Endothelial cell of umbilical vein (primary cell): Measurements from ENCODE around the gene EP300. TPM values are rescaled to one million over a fixed set of nuclear protein-coding genes. Genes with fewer than 3 reads are reported as not detected.
"Not testable (repeated sequence)": the region's sequence is repeated elsewhere in the genome, so short reads cannot be mapped to it uniquely, and the experiment has no call there.

Source experiments
- BruUV-seq: library from RNA; stranded (reverse); fragments of 400-500 nt; replicated peaks from 2 replicates; lab custom pipeline; 2021; lab: Mats Ljungman, UMichigan
- CTCF ChIA-PET: fragments of 300-600, 350-600 bp; sonication (Branson Sonifier 250); formaldehyde crosslinking; loops from one replicate; lab custom pipeline; 2021; ENCODE audit warnings: antibody characterized with exemption, inconsistent platforms; lab: Charles Lee
- POLR2A ChIA-PET: fragments of 300-600, 350-600 bp; sonication (Branson Sonifier 250); formaldehyde crosslinking; loops from one replicate; lab custom pipeline; 2021; ENCODE audit warnings: antibody characterized with exemption, inconsistent platforms; lab: Charles Lee
- DNase-seq: peaks from one replicate; pipeline ENCODE4 v3.0.0-alpha.2; 2011; ENCODE audit warnings: low read depth, low spot score
- FAIRE-seq: peaks from 2 replicates; lab custom pipeline; 2011; peaks lifted over from hg19 to GRCh38; lab: Jason Lieb, UNC
- H2AFZ ChIP-seq: 2 replicates; pipeline ENCODE4 v1.6.0; 2012; ENCODE audit warnings: low read depth, low read length, control low read depth, inconsistent platforms
- H3K27ac ChIP-seq: 2 replicates; pipeline ENCODE4 v1.5.1; 2011; ENCODE audit warnings: low read depth, mild to moderate bottlenecking, control low read depth, low read length, moderate library complexity; ENCODE audit not compliant: insufficient read depth
- H3K27me3 ChIP-seq, 2 experiments: 2 replicates each; pipeline versions ENCODE4 v1.6.0 to v1.6.1; 2011; ENCODE audit warnings: low read length in 2 of 2, mixed read lengths in 1 of 2; ENCODE audit not compliant: control insufficient read depth in 2 of 2, insufficient read depth in 2 of 2
- H3K36me3 ChIP-seq, 2 experiments: 2 replicates in 1 of 2; 3 replicates in 1 of 2; pipeline ENCODE4 v1.5.1; 2011; ENCODE audit warnings: low read length in 2 of 2, mild to moderate bottlenecking in 1 of 2, moderate library complexity in 1 of 2; ENCODE audit not compliant: control insufficient read depth in 2 of 2, insufficient read depth in 2 of 2; ENCODE audit errors: extremely low read depth in 1 of 2
- H3K4me1 ChIP-seq: 3 replicates; pipeline ENCODE4 v1.5.1; 2011; ENCODE audit warnings: mild to moderate bottlenecking, low read length; ENCODE audit not compliant: control insufficient read depth, insufficient read depth; ENCODE audit errors: extremely low read depth
- H3K4me2 ChIP-seq: 2 replicates; pipeline ENCODE4 v1.6.1; 2011; ENCODE audit warnings: low read length, control low read depth, mixed read lengths; ENCODE audit not compliant: insufficient read depth
- H3K4me3 ChIP-seq, 3 experiments: fragments of 200-600 bp in 1 of 3; sonication (generic), shearing (Covaris generic) in 1 of 3; replicated peaks in 1 of 3; 2 replicates each; pipeline ENCODE4 v1.5.1; 2011 to 2016; ENCODE audit warnings: control low read depth in 3 of 3, low read length in 3 of 3, mild to moderate bottlenecking in 2 of 3, inconsistent platforms in 1 of 3, low read depth in 1 of 3, moderate library complexity in 1 of 3; ENCODE audit not compliant: insufficient read depth in 1 of 3
- H3K79me2 ChIP-seq: 2 replicates; pipeline ENCODE4 v1.6.0; 2012; ENCODE audit warnings: low read length, inconsistent platforms; ENCODE audit not compliant: control insufficient read depth, insufficient read depth
- H3K9ac ChIP-seq: replicated peaks from 2 replicates; pipeline ENCODE3; 2011; ENCODE audit warnings: low read length, control low read depth; ENCODE audit not compliant: insufficient read depth; ENCODE audit errors: extremely low read depth
- H3K9me1 ChIP-seq: replicated peaks from 3 replicates; pipeline ENCODE4 v1.6.0; 2011; ENCODE audit warnings: mild to moderate bottlenecking, low read length; ENCODE audit not compliant: control insufficient read depth, insufficient read depth; ENCODE audit errors: extremely low read depth
- H3K9me3 ChIP-seq: replicated peaks from 2 replicates; pipeline ENCODE4 v1.5.1; 2012; ENCODE audit warnings: low read length, inconsistent platforms; ENCODE audit not compliant: control insufficient read depth, insufficient read depth
- H4K20me1 ChIP-seq: replicated peaks from 2 replicates; pipeline ENCODE3; 2011; ENCODE audit warnings: mild to moderate bottlenecking, low read length; ENCODE audit not compliant: control insufficient read depth, insufficient read depth; ENCODE audit errors: extremely low read depth
- CTCF ChIP-seq, 2 donors: IDR thresholded peaks; 1 replicate in 1 of 2; 2 replicates in 1 of 2; pipeline ENCODE4 v1.5.1; 2011; ENCODE audit warnings: low read length in 2 of 2, mild to moderate bottlenecking in 2 of 2, moderate library complexity in 2 of 2, control low read depth in 1 of 2, inconsistent platforms in 1 of 2, low read depth in 1 of 2; ENCODE audit not compliant: insufficient read depth in 1 of 2; ENCODE audit errors: extremely low read depth in 1 of 2
- FOS ChIP-seq: IDR thresholded peaks from 2 replicates; pipeline ENCODE4 v1.6.1; 2011; ENCODE audit warnings: mild to moderate bottlenecking, low read length, moderate library complexity, borderline replicate concordance; ENCODE audit not compliant: insufficient read depth
- JUN ChIP-seq: IDR thresholded peaks from 2 replicates; pipeline ENCODE4 v1.6.1; 2011; ENCODE audit warnings: borderline replicate concordance, low read depth; ENCODE audit not compliant: insufficient read length, insufficient read depth
- MYC ChIP-seq: IDR thresholded peaks from one replicate; pipeline ENCODE4 v1.6.1; 2011; ENCODE audit warnings: mild to moderate bottlenecking, low read depth, low read length
- POLR2A ChIP-seq: IDR thresholded peaks from 2 replicates; pipeline ENCODE4 v1.6.1; 2012; ENCODE audit warnings: low read depth, mild to moderate bottlenecking, control low read depth, low read length
- dilution Hi-C: fragments of 300-500 bp; cut with MboI; formaldehyde crosslinking; loops from one replicate; pipeline ENCODE4 v1.15.0; 2019; ENCODE audit warnings: low sequenced_read_pairs; ENCODE audit not compliant: extremely low pct_ligation_motif_present
- intact Hi-C: fragments of 100-400 bp; cut with micrococcal nuclease; formaldehyde crosslinking; loops from one replicate; pipeline ENCODE4 v1.10.0; 2022
- polyA plus RNA-seq, 4 experiments: library from polyadenylated mRNA; depleted of rRNA in 3 of 4; stranded (reverse) in 3 of 4; unstranded in 1 of 4; fragments of >200 nt; gene quantifications; 2 replicates each; pipeline versions ENCODE4 v1.2.1 to v1.2.3, GENCODE V29; 2011 to 2012; ENCODE audit warnings: missing spikeins in 1 of 4
- total RNA-seq: library from RNA; stranded (reverse); gene quantifications from 2 replicates; pipeline ENCODE4 v1.2.3, GENCODE V29; 2021

Gene EP300
- total and polyA plus RNA-seq, 2 donors (not counting 3 experiments of a cell fraction or from before 2014, with no cell fraction given), result 24.4 to 63.0 TPM

- Histone ChIP-seq H3K9ac (no peak overlapping the region), H3K4me1 (peaks cover 3% of the 10 kb centered on the region), H2AFZ (no peak overlapping the region), H3K36me3 (no peaks in the 10 kb centered on the region), H3K9me3 (no peaks in the 10 kb centered on the region), H3K27me3 (no peaks in the 10 kb centered on the region), H3K9me1 (no peaks in the 10 kb centered on the region), H3K4me2 (no peak overlapping the region), H3K27ac (no peak overlapping the region), H3K79me2 (no peaks in the 10 kb centered on the region), H4K20me1 (no peaks in the 10 kb centered on the region), H3K4me3 (no peak overlapping the region)
- POLR2A ChIA-PET, result interaction anchor here (0.6 kb wide), 1 partner anchor 45 kb away, joined by 7 read pairs; no protein-coding TSS in a partner anchor
- no TSS peak for BruUV-seq
- dilution Hi-C loops (no loop called here), intact Hi-C loops (no loop called here)
- DNase-seq, result no peak
- TF ChIP-seq FOS (no peak), JUN (no peak), CTCF (IDR thresholded peaks at IDR 0.05; ENCODE audit: extremely low read depth in 1 of 2, insufficient read depth in 1 of 2, low read depth in 1 of 2, low read length in 2 of 2) (no peak), POLR2A (no peak), MYC (no peak)
- CTCF ChIA-PET, result no interaction called here
- FAIRE-seq, result no peak
Measured at GRCh38 chr22:41043722-41044121, 48.7 kb upstream of the EP300 start.

- H3K9ac ChIP-seq, H3K27ac ChIP-seq, intact Hi-C loops, dilution Hi-C loops, H3K79me2 ChIP-seq, BruUV-seq, H3K4me1 ChIP-seq, H3K9me1 ChIP-seq, H3K27me3 ChIP-seq, H3K4me2 ChIP-seq, H2AFZ ChIP-seq, H3K9me3 ChIP-seq, H3K4me3 ChIP-seq, H4K20me1 ChIP-seq, FAIRE-seq, DNase-seq, POLR2A ChIA-PET, H3K36me3 ChIP-seq: not testable (repeated sequence)
- CTCF ChIA-PET, result interaction anchor here (1.3 kb wide), 1 partner anchor 16 kb away, joined by 3 read pairs; no protein-coding TSS in a partner anchor
Measured at GRCh38 chr22:41045575-41045974, 46.8 kb upstream of the EP300 start.
